ENCODE measurements around the gene NANOS2.

Gene NANOS2

DNA sequence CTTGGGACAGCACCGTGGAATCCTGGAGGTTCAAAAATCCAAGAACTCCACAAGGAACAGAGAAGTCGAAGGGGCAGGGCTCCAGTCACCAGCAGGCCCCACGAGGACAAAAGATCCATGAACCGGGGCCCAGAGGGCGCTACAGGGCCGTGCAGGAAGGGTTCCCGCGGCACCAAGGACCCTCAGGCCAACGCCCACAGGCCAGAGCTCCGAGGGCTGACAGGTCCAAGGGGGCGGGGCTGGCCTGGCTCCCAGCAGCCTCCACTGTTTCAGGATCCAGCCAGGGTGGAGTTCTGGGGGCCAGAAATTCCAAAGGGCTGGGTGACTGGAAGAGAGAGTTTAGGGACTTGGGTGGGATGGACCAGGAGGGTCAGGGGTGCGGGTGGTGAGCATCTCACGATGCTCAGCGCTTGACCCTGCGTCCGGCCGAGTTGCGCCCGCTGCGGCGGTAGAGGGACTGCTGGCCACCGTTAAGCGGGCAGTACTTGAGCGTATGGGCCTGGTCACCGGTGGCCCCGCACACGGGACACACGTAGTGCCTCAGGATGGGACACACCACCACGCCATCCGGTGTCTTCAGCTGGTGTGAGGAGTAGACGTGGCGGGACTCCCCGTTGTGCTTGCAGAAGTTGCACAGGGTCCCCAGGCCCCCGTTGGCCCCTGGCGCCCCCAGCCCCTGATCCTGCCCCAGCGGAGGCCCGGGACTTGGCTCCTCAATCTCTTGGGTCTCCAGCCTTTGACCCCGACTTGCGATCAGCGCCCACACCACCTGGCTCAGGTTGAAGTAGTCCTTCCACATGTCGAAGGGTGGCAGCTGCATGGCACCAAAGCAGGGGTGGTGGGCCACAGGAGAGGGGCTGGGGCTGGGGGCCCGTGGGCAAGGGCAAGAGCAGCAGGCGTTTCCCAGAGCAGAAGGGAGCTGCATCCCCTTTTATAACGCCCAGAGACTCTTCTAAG is at the start of gene NANOS2:
TSS of gene NANOS2 (minus strand) at position 905 of the 957 bp plus-strand sequence. CDS start at position 820, 85 bp downstream.
- no peak for DNase-seq (ENCODE audit: low read depth in 2 of 2)

DNA sequence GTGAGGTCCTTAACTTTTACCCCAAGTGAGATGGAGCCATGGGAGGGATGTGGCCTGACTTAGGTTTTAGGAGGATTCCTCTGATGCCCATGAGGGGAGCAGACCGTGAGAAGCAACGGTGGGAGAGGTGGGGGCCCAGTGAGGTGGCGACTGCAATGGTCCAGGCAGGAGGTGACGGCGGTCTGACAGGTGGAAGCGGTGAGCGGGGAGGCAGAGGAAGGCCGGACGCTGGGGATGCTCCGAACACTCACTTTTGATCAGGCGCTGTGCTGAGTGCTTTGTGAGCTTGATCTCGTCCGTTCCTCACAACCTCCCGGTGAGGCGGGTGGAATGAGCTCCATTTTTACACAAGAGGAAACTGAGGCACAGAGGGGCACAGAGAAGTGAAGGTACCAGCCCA is 47.4 kb upstream of the NANOS2 start:
- DNase-seq (ENCODE audit: low read depth in 2 of 2) = no peak

GRCh38 chr19:45960595-45961235 is 46.1 kb upstream of the NANOS2 start:
- DNase-seq (ENCODE audit: low read depth in 2 of 2) = no peak

- no peak for DNase-seq (ENCODE audit: low read depth in 2 of 2)
Measured at GRCh38 chr19:45959517-45960025, 45.0 kb upstream of the NANOS2 start.

DNA sequence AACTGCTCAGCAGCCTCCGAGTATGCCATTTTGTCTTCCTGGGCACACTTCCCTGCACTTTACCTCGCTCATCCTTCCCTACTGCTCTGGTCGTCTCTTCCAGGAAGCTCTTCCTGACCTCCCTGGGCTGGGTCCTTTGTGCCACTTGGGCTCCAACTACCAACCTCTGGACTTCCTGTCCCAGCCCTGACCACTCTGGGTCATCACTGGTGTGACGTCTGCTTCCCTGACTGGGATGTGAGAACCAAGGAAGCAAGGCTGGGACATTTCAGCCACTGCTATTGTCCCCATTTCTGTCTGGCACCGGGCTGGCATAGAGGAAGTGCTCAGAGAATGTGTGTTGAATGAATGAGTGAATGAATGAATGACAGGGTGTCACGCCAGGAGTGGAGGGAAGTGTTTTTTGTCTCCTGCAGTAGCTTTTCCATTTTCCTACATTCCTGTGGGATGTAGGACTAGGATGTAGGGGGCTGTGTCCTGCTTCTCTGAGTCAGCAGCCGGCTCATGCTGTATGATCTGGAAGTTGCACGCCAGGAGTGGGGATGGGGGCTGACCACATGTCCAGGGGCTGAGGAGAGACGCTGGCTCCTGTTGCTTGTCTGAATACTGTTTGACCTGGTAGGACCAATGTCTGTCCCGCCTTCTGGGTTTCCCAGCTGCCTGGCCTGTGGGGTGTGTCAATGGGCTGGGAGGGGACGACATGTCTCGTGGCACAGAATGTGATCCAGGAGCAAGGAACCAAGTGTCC is 44.4 kb upstream of the NANOS2 start:
- DNase-seq (ENCODE audit: low read depth in 2 of 2) = no peak

GRCh38 chr19:45958320-45958719 is 43.7 kb upstream of the NANOS2 start:
- no peak for DNase-seq (ENCODE audit: low read depth in 2 of 2)

GRCh38 chr19:45955905-45956608 is 41.5 kb upstream of the NANOS2 start:
- DNase-seq (ENCODE audit: low read depth in 2 of 2) = no peak

GRCh38 chr19:45954156-45954555 is 39.6 kb upstream of the NANOS2 start:
- DNase-seq (ENCODE audit: low read depth in 2 of 2) = no peak

GRCh38 chr19:45953676-45954075 is 39.1 kb upstream of the NANOS2 start:
- no peak for DNase-seq (ENCODE audit: low read depth in 2 of 2)

DNA sequence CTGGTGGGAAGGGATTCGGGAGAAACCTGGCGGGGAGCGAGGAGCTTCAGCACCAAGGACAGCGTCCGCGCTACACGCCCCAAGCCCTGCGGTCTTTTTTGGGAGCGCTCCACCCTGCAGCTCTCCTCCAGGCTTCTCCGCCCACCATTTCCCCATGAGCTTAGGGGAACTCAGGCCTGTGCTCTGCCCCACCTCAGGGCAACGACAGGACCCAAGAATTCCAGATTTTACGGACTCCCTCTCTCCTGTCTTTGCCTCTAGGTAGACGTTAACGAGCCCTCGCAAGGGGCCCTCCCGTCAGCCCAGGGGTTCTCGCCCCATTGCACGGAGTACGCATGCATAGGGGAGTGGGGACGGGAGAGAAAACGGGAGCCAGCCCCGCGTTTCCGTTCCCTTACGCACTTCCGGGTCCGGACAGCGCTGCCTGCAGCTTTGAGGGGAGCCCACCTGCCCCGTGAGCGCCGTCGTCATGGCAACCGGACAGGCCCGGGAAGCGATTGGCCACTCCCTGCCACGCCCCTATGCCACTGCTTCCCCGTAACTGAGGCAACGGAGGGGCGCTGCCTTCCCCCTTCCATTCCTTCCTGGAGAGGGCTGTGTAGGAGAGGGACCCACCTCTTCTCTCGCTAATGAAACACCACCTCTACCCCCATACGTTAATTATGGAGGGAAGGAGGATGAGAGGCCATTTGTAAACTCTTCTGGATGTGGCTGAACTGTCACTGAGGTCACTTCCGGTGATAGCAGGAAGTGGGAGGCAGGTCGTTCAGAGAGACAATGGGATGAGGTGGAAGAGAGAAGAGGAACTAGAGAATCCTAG is 38.3 kb upstream of the NANOS2 start:
- no peak for DNase-seq (ENCODE audit: low read depth in 2 of 2)

- no peak for DNase-seq (ENCODE audit: low read depth in 2 of 2)
Measured at GRCh38 chr19:45952341-45952685, 37.7 kb upstream of the NANOS2 start.

- DNase-seq (ENCODE audit: low read depth in 2 of 2) = no peak
Measured at GRCh38 chr19:45947926-45948325, 33.3 kb upstream of the NANOS2 start.

DNA sequence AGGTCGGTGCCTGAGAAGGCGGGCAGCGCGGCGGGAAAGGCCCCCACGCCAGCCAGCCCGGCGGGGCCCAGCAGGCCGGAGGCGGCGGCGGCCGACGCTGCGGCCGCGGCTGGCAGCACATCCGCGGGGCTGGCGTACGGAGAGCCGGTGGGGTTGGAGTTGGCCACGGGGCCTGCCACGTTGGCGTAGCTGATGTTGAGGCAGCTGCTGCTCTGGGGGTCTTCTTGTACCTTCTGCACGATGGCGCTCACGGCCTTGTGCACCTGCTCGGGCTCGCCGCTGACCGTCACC is 25.9 kb upstream of the NANOS2 start:
- no peak for DNase-seq (ENCODE audit: low read depth in 2 of 2)

GRCh38 chr19:45939792-45940514 is 25.4 kb upstream of the NANOS2 start:
- DNase-seq (ENCODE audit: low read depth in 2 of 2) = no peak

DNA sequence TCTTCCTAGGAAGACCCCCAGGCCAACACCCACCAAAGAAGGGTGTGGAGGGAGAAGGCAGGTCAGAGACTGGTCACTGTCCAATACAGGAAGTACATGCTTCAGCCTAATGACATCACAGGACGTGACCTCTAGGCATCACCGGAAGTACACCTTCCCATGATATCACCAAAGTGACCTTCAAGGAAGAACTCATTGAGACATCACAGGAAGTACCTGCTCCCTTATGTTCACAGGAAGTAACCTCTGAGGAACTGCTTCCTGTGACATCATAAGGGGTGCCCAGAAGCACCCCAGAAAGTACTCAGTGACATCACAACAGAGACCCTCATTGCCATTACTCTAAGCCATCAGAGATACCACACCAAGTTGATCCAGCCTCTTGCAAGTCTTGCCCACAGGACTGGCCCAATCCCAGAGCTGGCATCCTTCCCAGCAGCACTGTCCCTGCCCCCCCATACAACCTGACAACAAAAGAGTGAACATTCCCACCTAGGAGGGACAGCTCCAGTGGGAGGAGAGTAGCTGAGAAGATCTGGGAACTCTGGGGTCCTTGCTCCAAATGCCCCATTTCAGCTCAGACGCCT is 24.2 kb upstream of the NANOS2 start:
- DNase-seq (ENCODE audit: low read depth in 2 of 2) = no peak

GRCh38 chr19:45935267-45935666 is 20.7 kb upstream of the NANOS2 start:
- DNase-seq (ENCODE audit: low read depth in 2 of 2) = no peak

DNA sequence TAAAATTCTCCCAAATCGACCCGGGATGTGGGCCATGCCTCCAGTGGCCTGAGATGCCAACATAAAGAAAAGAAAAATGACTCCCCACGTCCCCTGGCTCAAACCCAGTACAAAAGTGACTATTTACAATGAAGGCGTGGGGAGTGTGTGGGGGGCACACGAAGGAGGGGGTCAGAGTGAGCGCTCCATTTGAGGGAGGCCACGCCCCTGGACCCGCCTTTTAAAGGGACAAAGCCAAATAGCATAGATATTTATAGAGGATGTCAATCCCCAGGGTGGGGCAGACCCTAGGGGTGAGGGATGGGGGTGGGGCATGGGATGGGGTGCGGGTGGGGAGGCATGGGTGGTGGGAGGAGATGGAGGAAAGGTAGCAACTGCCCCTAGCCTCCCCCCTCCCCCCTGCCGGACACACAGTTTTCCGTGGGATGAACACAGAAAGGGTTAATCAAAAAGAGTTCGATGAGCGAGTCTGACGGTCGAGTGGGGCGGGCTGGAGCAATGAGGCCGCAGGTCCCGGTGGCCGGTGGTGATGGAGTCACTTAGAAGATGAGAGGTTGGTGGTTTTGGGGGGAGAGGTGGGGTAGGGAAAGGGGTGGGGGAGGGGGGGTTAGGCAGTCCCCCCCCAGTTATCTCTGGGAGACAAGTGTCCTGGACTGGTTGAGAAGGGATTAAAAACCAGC is 20.1 kb upstream of the NANOS2 start:
- no peak for DNase-seq (ENCODE audit: low read depth in 2 of 2)

GRCh38 chr19:45933759-45934158 is 19.2 kb upstream of the NANOS2 start:
- DNase-seq (ENCODE audit: low read depth in 2 of 2) = no peak

GRCh38 chr19:45931055-45931454 is 16.5 kb upstream of the NANOS2 start:
- no peak for DNase-seq (ENCODE audit: low read depth in 2 of 2)
